HL-60 (cell line): ENCODE results near the gene IGFBP7.

ENCODE experiments used
- GABPA ChIP-seq: IDR thresholded peaks from 2 replicates; pipeline ENCODE4 v1.6.1; 2012; ENCODE audit warnings: low read depth
- POLR2AphosphoS5 ChIP-seq: IDR thresholded peaks from 2 replicates; pipeline ENCODE4 v1.6.1; 2012; ENCODE audit warnings: low read depth
- SPI1 ChIP-seq: IDR thresholded peaks from 2 replicates; pipeline ENCODE4 v1.6.1; 2012; ENCODE audit warnings: low read depth, mild to moderate bottlenecking, borderline replicate concordance
- TF ChIP-seq, protein P1 (sequence below): IDR thresholded peaks from one replicate; pipeline ENCODE4 v1.5.1; 2011; ENCODE audit warnings: low read length, control low read depth, inconsistent platforms; ENCODE audit not compliant: insufficient read depth
- TF ChIP-seq, protein P2 (sequence below): IDR thresholded peaks from 2 replicates; pipeline ENCODE4 v1.6.1; 2012; ENCODE audit warnings: low read depth; ENCODE audit not compliant: insufficient replicate concordance

DNA sequence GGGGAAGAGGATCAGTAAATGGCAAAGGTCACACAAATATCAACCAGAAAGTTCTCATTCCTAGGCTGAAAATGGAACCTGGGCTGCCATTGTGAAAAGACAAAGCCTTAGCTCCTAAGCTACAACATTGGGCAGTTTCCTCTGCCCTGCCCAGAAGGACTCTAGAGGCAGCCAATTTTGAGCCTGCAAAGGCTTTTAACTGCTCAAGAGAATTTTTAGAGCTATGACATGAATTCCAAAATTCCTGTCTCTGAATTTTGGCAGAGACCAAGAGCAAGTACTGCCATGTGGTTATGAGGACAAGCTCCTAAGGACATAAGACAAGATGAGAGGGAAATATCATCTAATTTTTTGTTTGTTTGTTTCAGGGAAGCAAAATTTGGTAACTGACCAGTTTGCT lies 29.6 kb upstream of the IGFBP7 start:
- TF ChIP-seq, protein P1, sequence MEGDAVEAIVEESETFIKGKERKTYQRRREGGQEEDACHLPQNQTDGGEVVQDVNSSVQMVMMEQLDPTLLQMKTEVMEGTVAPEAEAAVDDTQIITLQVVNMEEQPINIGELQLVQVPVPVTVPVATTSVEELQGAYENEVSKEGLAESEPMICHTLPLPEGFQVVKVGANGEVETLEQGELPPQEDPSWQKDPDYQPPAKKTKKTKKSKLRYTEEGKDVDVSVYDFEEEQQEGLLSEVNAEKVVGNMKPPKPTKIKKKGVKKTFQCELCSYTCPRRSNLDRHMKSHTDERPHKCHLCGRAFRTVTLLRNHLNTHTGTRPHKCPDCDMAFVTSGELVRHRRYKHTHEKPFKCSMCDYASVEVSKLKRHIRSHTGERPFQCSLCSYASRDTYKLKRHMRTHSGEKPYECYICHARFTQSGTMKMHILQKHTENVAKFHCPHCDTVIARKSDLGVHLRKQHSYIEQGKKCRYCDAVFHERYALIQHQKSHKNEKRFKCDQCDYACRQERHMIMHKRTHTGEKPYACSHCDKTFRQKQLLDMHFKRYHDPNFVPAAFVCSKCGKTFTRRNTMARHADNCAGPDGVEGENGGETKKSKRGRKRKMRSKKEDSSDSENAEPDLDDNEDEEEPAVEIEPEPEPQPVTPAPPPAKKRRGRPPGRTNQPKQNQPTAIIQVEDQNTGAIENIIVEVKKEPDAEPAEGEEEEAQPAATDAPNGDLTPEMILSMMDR = no peak
- no peak for TF ChIP-seq POLR2AphosphoS5
- TF ChIP-seq GABPA = no peak
- no peak for TF ChIP-seq SPI1
- TF ChIP-seq, protein P2, sequence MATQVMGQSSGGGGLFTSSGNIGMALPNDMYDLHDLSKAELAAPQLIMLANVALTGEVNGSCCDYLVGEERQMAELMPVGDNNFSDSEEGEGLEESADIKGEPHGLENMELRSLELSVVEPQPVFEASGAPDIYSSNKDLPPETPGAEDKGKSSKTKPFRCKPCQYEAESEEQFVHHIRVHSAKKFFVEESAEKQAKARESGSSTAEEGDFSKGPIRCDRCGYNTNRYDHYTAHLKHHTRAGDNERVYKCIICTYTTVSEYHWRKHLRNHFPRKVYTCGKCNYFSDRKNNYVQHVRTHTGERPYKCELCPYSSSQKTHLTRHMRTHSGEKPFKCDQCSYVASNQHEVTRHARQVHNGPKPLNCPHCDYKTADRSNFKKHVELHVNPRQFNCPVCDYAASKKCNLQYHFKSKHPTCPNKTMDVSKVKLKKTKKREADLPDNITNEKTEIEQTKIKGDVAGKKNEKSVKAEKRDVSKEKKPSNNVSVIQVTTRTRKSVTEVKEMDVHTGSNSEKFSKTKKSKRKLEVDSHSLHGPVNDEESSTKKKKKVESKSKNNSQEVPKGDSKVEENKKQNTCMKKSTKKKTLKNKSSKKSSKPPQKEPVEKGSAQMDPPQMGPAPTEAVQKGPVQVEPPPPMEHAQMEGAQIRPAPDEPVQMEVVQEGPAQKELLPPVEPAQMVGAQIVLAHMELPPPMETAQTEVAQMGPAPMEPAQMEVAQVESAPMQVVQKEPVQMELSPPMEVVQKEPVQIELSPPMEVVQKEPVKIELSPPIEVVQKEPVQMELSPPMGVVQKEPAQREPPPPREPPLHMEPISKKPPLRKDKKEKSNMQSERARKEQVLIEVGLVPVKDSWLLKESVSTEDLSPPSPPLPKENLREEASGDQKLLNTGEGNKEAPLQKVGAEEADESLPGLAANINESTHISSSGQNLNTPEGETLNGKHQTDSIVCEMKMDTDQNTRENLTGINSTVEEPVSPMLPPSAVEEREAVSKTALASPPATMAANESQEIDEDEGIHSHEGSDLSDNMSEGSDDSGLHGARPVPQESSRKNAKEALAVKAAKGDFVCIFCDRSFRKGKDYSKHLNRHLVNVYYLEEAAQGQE = no peak
